Fibroblast of lung (primary cell): Measurements from ENCODE around the gene CHKA.

Source experiments
- CTCF ChIP-seq, 2 donors: IDR thresholded peaks in 1 of 2; conservative IDR thresholded peaks in 1 of 2; 1 replicate in 1 of 2; 2 replicates in 1 of 2; pipeline ENCODE4 v1.5.1; 2011 to 2012; ENCODE audit warnings: low read length in 2 of 2, control low read depth in 1 of 2, inconsistent platforms in 1 of 2, low read depth in 1 of 2, mild to moderate bottlenecking in 1 of 2
- EZH2 ChIP-seq: IDR thresholded peaks from 2 replicates; pipeline ENCODE4 v1.5.1; 2012; ENCODE audit warnings: low read length, control low read depth, mild to moderate bottlenecking; ENCODE audit errors: missing control alignments

DNA sequence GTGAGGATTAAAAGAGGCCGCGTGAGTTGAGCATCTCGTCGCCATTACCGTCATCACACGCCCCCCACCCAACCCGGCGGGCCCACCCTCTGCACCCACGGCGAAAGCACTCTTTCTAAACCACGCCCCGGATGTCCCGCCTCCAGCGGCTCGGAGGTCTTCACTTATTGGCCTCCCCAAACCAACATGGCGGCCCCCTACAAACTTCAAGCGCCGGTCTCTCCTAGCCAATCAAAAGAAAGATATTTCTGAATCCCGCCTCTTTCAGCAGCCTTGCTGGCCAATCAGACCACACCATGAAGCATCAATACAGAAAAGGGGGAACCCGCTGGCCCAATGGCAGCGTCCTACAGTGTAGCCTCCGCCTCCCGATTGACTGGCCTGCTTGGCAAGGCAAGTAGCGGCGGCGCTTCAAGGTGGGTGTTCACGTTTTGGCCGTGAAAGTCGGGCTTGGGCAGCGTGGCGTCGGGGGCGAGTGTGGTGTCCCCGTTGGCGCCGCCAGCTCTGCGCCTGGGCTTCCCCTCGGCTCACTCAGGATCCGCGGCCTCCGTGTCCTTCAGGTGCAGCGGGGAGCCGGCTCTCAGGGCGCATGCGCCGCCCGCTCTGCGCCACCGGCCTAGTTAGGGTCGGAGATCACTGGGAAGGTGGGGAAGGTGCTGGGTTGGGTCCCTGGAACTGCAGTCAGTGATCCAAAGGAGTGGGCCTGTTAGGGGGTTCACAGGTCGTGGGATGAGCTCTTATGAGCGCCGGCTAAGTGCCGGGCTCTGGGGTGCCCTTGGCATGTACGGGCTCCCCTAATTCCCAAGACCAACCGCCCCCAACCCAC is 90.7 kb downstream of the CHKA start, which contains the start of gene NDUFS8:
- no peak for TF ChIP-seq CTCF (conservative IDR thresholded peaks at IDR 0.05 in 1 of 2, IDR thresholded peaks at IDR 0.05 in 1 of 2; ENCODE audit: low read depth in 1 of 2, low read length in 2 of 2)
- no peak for TF ChIP-seq EZH2
